ENCODE results near the gene DNAJC16. TPM values are rescaled to one million over a fixed set of nuclear protein-coding genes. Genes with fewer than 3 reads are reported as not detected.

The DNAJC16 gene
- total and polyA plus RNA-seq, 2 of the 13 experiments (the other 11 are each of a cell fraction or from before 2014, with no cell fraction given): 11.4 to 15.4 TPM

- TF ChIP-seq, protein P1, sequence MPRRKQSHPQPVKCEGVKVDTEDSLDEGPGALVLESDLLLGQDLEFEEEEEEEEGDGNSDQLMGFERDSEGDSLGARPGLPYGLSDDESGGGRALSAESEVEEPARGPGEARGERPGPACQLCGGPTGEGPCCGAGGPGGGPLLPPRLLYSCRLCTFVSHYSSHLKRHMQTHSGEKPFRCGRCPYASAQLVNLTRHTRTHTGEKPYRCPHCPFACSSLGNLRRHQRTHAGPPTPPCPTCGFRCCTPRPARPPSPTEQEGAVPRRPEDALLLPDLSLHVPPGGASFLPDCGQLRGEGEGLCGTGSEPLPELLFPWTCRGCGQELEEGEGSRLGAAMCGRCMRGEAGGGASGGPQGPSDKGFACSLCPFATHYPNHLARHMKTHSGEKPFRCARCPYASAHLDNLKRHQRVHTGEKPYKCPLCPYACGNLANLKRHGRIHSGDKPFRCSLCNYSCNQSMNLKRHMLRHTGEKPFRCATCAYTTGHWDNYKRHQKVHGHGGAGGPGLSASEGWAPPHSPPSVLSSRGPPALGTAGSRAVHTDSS (CRISPR knock-in tag; conservative IDR thresholded peaks at IDR 0.05): no peak
- TF ChIP-seq KMT2A (CRISPR knock-in tag; IDR thresholded peaks at IDR 0.05) (no peak), ZNF260 (CRISPR knock-in tag; IDR thresholded peaks at IDR 0.05; ENCODE audit: borderline replicate concordance, low read depth) (no peak), YY1 (IDR thresholded peaks at IDR 0.05; ENCODE audit: insufficient read depth, insufficient replicate concordance, low read depth, low read length) (peak; percentile 68), ZNF318 (CRISPR knock-in tag; IDR thresholded peaks at IDR 0.05) (0 out of 2 replicates have a peak, but pooled peaks have one; percentile 52), RARG (CRISPR knock-in tag; IDR thresholded peaks at IDR 0.05; ENCODE audit: low read depth) (no peak), AGO2 (optimal IDR thresholded peaks at IDR 0.05; ENCODE audit: low read depth, low read length) (peak; percentile 91), NBN (conservative IDR thresholded peaks at IDR 0.05) (no peak), DNMT1 (CRISPR knock-in tag; IDR thresholded peaks at IDR 0.05) (no peak; the same call in 1 of the 2 replicates), GTF3A (CRISPR knock-in tag; conservative IDR thresholded peaks at IDR 0.05) (peak; percentile 91; the same call in 1 of the 2 replicates), ARHGAP35 (CRISPR knock-in tag; IDR thresholded peaks at IDR 0.05; ENCODE audit: borderline replicate concordance) (no peak)
- TF ChIP-seq, protein P2, sequence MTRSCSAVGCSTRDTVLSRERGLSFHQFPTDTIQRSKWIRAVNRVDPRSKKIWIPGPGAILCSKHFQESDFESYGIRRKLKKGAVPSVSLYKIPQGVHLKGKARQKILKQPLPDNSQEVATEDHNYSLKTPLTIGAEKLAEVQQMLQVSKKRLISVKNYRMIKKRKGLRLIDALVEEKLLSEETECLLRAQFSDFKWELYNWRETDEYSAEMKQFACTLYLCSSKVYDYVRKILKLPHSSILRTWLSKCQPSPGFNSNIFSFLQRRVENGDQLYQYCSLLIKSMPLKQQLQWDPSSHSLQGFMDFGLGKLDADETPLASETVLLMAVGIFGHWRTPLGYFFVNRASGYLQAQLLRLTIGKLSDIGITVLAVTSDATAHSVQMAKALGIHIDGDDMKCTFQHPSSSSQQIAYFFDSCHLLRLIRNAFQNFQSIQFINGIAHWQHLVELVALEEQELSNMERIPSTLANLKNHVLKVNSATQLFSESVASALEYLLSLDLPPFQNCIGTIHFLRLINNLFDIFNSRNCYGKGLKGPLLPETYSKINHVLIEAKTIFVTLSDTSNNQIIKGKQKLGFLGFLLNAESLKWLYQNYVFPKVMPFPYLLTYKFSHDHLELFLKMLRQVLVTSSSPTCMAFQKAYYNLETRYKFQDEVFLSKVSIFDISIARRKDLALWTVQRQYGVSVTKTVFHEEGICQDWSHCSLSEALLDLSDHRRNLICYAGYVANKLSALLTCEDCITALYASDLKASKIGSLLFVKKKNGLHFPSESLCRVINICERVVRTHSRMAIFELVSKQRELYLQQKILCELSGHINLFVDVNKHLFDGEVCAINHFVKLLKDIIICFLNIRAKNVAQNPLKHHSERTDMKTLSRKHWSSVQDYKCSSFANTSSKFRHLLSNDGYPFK (CRISPR knock-in tag; IDR thresholded peaks at IDR 0.05; ENCODE audit: borderline replicate concordance): no peak
- TF ChIP-seq, protein P3, sequence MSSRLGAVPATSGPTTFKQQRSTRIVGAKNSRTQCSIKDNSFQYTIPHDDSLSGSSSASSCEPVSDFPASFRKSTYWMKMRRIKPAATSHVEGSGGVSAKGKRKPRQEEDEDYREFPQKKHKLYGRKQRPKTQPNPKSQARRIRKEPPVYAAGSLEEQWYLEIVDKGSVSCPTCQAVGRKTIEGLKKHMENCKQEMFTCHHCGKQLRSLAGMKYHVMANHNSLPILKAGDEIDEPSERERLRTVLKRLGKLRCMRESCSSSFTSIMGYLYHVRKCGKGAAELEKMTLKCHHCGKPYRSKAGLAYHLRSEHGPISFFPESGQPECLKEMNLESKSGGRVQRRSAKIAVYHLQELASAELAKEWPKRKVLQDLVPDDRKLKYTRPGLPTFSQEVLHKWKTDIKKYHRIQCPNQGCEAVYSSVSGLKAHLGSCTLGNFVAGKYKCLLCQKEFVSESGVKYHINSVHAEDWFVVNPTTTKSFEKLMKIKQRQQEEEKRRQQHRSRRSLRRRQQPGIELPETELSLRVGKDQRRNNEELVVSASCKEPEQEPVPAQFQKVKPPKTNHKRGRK (CRISPR knock-in tag; IDR thresholded peaks at IDR 0.05): no peak
Measured at GRCh38 chr1:15584489-15585363, 58.1 kb downstream of the DNAJC16 start, which contains the start of gene AGMAT (continued).

All from HepG2 (cell line).